ENCODE results near the gene ZNF552.
A peak's percentile ranks its signal among the peaks of the same experiment; 100 is the strongest.

ZNF552 gene

GRCh38 chr19:57776764-57777296, 37.9 kb downstream of the ZNF552 start:
- in situ Hi-C loops (cut with MboI; ENCODE audit: low pct_unique_long_range_greater_than_20kb, low sequenced_read_pairs, unreplicated experiment): no loop called here
- TF ChIP-seq, protein P1, sequence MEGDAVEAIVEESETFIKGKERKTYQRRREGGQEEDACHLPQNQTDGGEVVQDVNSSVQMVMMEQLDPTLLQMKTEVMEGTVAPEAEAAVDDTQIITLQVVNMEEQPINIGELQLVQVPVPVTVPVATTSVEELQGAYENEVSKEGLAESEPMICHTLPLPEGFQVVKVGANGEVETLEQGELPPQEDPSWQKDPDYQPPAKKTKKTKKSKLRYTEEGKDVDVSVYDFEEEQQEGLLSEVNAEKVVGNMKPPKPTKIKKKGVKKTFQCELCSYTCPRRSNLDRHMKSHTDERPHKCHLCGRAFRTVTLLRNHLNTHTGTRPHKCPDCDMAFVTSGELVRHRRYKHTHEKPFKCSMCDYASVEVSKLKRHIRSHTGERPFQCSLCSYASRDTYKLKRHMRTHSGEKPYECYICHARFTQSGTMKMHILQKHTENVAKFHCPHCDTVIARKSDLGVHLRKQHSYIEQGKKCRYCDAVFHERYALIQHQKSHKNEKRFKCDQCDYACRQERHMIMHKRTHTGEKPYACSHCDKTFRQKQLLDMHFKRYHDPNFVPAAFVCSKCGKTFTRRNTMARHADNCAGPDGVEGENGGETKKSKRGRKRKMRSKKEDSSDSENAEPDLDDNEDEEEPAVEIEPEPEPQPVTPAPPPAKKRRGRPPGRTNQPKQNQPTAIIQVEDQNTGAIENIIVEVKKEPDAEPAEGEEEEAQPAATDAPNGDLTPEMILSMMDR (IDR thresholded peaks at IDR 0.05; ENCODE audit: extremely low read depth, insufficient read depth, missing control alignments): no peak
- DNase-seq (ENCODE audit: low spot score): no peak

DNA sequence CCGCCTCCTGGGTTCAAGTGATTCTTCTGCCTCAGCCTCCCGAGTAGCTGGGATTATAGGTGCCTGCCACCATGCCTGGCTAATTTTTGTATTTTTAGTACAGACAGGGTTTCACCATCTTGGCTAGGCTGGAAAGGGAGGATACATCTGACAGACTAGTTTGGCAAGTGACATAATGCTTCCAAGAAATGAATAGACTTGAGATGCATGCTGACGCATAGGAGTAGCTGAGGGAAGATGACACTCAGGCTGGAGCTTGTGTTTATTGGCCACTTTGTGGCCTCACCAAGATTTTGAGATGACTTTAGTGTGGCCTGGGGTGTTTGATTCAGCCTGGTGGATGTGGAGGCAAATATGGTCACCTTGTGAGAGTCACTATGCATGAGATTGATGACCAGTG, 41.2 kb downstream of the ZNF552 start:
- in situ Hi-C loops (cut with MboI; ENCODE audit: low pct_unique_long_range_greater_than_20kb, low sequenced_read_pairs, unreplicated experiment): no loop called here
- TF ChIP-seq, protein P1 (IDR thresholded peaks at IDR 0.05; ENCODE audit: extremely low read depth, insufficient read depth, missing control alignments): no peak
- DNase-seq (ENCODE audit: low spot score): no peak

GRCh38 chr19:57771417-57771816, 43.3 kb downstream of the ZNF552 start:
- TF ChIP-seq, protein P1 (IDR thresholded peaks at IDR 0.05; ENCODE audit: extremely low read depth, insufficient read depth, missing control alignments): no peak
- no peak for DNase-seq (ENCODE audit: low spot score)
- in situ Hi-C loops (cut with MboI; ENCODE audit: low pct_unique_long_range_greater_than_20kb, low sequenced_read_pairs, unreplicated experiment): no loop called here

GRCh38 chr19:57769345-57770131, 45.2 kb downstream of the ZNF552 start, which contains the start of gene ZNF586:
Gene ZNF586, plus strand, starts transcription at chr19:57769676. Its CDS starts 167 bp downstream, at chr19:57769843.
- TF ChIP-seq, protein P1 (IDR thresholded peaks at IDR 0.05; ENCODE audit: extremely low read depth, insufficient read depth, missing control alignments): no peak
- in situ Hi-C loops (cut with MboI; ENCODE audit: low pct_unique_long_range_greater_than_20kb, low sequenced_read_pairs, unreplicated experiment): no loop called here

DNA sequence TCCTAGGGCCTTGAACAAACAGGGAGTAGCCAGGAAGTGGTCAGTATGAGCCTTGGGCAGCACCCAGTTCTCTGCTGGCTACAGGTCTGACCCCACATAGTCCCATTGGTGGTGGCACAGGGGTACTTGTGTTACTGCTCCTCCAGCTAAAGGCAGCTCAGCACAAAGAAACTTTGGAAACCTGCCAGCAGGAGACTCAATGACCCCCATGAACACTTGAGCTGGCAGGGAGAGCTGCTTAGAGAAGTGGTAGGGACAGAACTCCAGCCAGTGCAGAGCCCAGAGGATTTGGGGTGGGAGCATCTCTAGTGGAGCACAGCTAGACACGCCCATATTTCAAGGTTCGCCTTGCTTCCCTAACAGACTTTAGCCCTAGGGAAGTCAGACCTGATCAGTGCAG, 55.6 kb downstream of the ZNF552 start:
- TF ChIP-seq, protein P1 (IDR thresholded peaks at IDR 0.05; ENCODE audit: extremely low read depth, insufficient read depth, missing control alignments): no peak

More at GRCh38 chr19:57769345-57770131, 45.2 kb downstream of the ZNF552 start, which contains the start of gene ZNF586:
- peak; percentile 95 for DNase-seq (ENCODE audit: low spot score)

GRCh38 chr19:57757941-57758340, 56.8 kb downstream of the ZNF552 start:
- TF ChIP-seq, protein P1 (IDR thresholded peaks at IDR 0.05; ENCODE audit: extremely low read depth, insufficient read depth, missing control alignments): no peak
- no peak for DNase-seq (ENCODE audit: low spot score)
- in situ Hi-C loops (cut with MboI; ENCODE audit: low pct_unique_long_range_greater_than_20kb, low sequenced_read_pairs, unreplicated experiment): no loop called here

More for the DNA sequence above, 55.6 kb downstream of the ZNF552 start:
- in situ Hi-C loops (cut with MboI; ENCODE audit: low pct_unique_long_range_greater_than_20kb, low sequenced_read_pairs, unreplicated experiment): no loop called here
- no peak for DNase-seq (ENCODE audit: low spot score)

Measured in GM13977 (cell line).